SK-N-SH treated with all-trans-retinoic acid at 6 μM for 48 hours (cell line): ENCODE data around the gene RUSF1.
A peak's percentile ranks its signal among the peaks of the same experiment; 100 is the strongest.

Experiments used
- ATAC-seq: fragments of 200-7000 bp; cut with Tn5 transposase; 3 replicates; pipeline ENCODE4 v1.9.1; 2020; ENCODE audit warnings: mild to moderate bottlenecking, moderate library complexity
- ARNTL ChIP-seq: fragments of 450-650 bp; formaldehyde crosslinking; IDR thresholded peaks from 2 replicates; pipeline ENCODE4 v1.5.0; 2020; ENCODE audit warnings: low read depth, mild to moderate bottlenecking, moderate library complexity, borderline replicate concordance
- BACH2 ChIP-seq: fragments of 250-450 bp; sonication (Bioruptor Pico); IDR thresholded peaks from 2 replicates; pipeline ENCODE4 v1.9.0; 2021; ENCODE audit warnings: mild to moderate bottlenecking, borderline replicate concordance
- CREB5 ChIP-seq: fragments of 250-450 bp; sonication (Bioruptor Pico); IDR thresholded peaks from 2 replicates; pipeline ENCODE4 v1.5.1; 2020; ENCODE audit warnings: low read depth, mild to moderate bottlenecking, moderate library complexity
- CSDC2 ChIP-seq: fragments of 250-450 bp; sonication (Bioruptor Pico); IDR thresholded peaks from 2 replicates; pipeline ENCODE4 v1.5.0; 2020; ENCODE audit warnings: mild to moderate bottlenecking, moderate library complexity
- ESRRG ChIP-seq: fragments of 250-450 bp; sonication (Bioruptor Pico); IDR thresholded peaks from 2 replicates; pipeline ENCODE4 v1.6.1; 2021; ENCODE audit warnings: mild to moderate bottlenecking
- GLIS3 ChIP-seq: fragments of 250-450 bp; sonication (Bioruptor Pico); IDR thresholded peaks from 2 replicates; pipeline ENCODE4 v1.5.0; 2020; ENCODE audit warnings: mild to moderate bottlenecking, moderate library complexity
- ISL1 ChIP-seq: fragments of 250-450 bp; sonication (Bioruptor Pico); IDR thresholded peaks from 2 replicates; pipeline ENCODE4 v2.1.2; 2022; ENCODE audit warnings: mild to moderate bottlenecking, moderate library complexity
- OSR1 ChIP-seq: fragments of 250-450 bp; sonication (Bioruptor Pico); IDR thresholded peaks from 2 replicates; pipeline ENCODE4 v1.8.0; 2022; ENCODE audit warnings: moderate library complexity, mild to moderate bottlenecking, inconsistent platforms
- PPARA ChIP-seq: fragments of 250-450 bp; sonication (Bioruptor Pico); IDR thresholded peaks from 2 replicates; pipeline ENCODE4 v1.5.0; 2020; ENCODE audit warnings: mild to moderate bottlenecking, borderline replicate concordance
- RARB ChIP-seq: fragments of 250-450 bp; sonication (Bioruptor Pico); IDR thresholded peaks from 2 replicates; pipeline ENCODE4 v1.8.0; 2021; ENCODE audit warnings: mild to moderate bottlenecking, moderate library complexity
- SNAI2 ChIP-seq: fragments of 250-450 bp; sonication (Bioruptor Pico); IDR thresholded peaks from 2 replicates; pipeline ENCODE4 v1.5.0; 2020; ENCODE audit warnings: mild to moderate bottlenecking, moderate library complexity
- TCF4 ChIP-seq: fragments of 250-450 bp; sonication (Bioruptor Pico); IDR thresholded peaks from 2 replicates; pipeline ENCODE4 v1.8.0; 2021; ENCODE audit warnings: mild to moderate bottlenecking, moderate library complexity, borderline replicate concordance
- TOX ChIP-seq: fragments of 250-450 bp; sonication (Bioruptor Pico); IDR thresholded peaks from 2 replicates; pipeline ENCODE4 v1.8.0; 2021; ENCODE audit warnings: mild to moderate bottlenecking, moderate library complexity, borderline replicate concordance
- TSHZ2 ChIP-seq: fragments of 250-450 bp; sonication (Bioruptor Pico); IDR thresholded peaks from 2 replicates; pipeline ENCODE4 v1.5.0; 2020; ENCODE audit warnings: mild to moderate bottlenecking, moderate library complexity
- ZC3H10 ChIP-seq: fragments of 250-450 bp; sonication (Bioruptor Pico); IDR thresholded peaks from 2 replicates; pipeline ENCODE4 v1.5.1; 2021; ENCODE audit warnings: mild to moderate bottlenecking, moderate library complexity
- ZFP3 ChIP-seq: fragments of 250-450 bp; sonication (Bioruptor Pico); IDR thresholded peaks from 2 replicates; pipeline ENCODE4 v1.5.0; 2020; ENCODE audit warnings: mild to moderate bottlenecking, moderate library complexity
- ZFP30 ChIP-seq: fragments of 450-650 bp; formaldehyde crosslinking; IDR thresholded peaks from 2 replicates; pipeline ENCODE4 v1.5.0; 2022; ENCODE audit warnings: mild to moderate bottlenecking, moderate library complexity
- ZNF565 ChIP-seq: fragments of 450-650 bp; formaldehyde crosslinking; conservative IDR thresholded peaks from 2 replicates; pipeline ENCODE4 v1.5.0; 2020; ENCODE audit warnings: low read depth, mild to moderate bottlenecking, moderate library complexity
- ZNF70 ChIP-seq: fragments of 450-650 bp; formaldehyde crosslinking; IDR thresholded peaks from 2 replicates; pipeline ENCODE4 v1.5.0; 2020; ENCODE audit warnings: mild to moderate bottlenecking, moderate library complexity
- TF ChIP-seq, protein P1 (sequence below): fragments of 250-450 bp; sonication (Bioruptor Pico); IDR thresholded peaks from 2 replicates; pipeline ENCODE4 v1.8.0; 2021; ENCODE audit warnings: low read depth, mild to moderate bottlenecking, moderate library complexity, borderline replicate concordance
- TF ChIP-seq, protein P2 (sequence below): fragments of 250-450 bp; sonication (Bioruptor Pico); IDR thresholded peaks from 2 replicates; pipeline ENCODE4 v1.5.1; 2021; ENCODE audit warnings: mild to moderate bottlenecking, moderate library complexity

The RUSF1 gene

GRCh38 chr16:31489616-31490584, 18.3 kb downstream of the RUSF1 start:
- TF ChIP-seq, protein P1, sequence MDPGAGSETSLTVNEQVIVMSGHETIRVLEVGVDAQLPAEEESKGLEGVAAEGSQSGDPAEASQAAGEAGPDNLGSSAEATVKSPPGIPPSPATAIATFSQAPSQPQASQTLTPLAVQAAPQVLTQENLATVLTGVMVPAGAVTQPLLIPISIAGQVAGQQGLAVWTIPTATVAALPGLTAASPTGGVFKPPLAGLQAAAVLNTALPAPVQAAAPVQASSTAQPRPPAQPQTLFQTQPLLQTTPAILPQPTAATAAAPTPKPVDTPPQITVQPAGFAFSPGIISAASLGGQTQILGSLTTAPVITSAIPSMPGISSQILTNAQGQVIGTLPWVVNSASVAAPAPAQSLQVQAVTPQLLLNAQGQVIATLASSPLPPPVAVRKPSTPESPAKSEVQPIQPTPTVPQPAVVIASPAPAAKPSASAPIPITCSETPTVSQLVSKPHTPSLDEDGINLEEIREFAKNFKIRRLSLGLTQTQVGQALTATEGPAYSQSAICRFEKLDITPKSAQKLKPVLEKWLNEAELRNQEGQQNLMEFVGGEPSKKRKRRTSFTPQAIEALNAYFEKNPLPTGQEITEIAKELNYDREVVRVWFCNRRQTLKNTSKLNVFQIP (CRISPR knock-in tag): no peak
- no peak for TF ChIP-seq PPARA (CRISPR knock-in tag)
- TF ChIP-seq GLIS3: no peak
- TF ChIP-seq BACH2: no peak
- TF ChIP-seq, protein P2, sequence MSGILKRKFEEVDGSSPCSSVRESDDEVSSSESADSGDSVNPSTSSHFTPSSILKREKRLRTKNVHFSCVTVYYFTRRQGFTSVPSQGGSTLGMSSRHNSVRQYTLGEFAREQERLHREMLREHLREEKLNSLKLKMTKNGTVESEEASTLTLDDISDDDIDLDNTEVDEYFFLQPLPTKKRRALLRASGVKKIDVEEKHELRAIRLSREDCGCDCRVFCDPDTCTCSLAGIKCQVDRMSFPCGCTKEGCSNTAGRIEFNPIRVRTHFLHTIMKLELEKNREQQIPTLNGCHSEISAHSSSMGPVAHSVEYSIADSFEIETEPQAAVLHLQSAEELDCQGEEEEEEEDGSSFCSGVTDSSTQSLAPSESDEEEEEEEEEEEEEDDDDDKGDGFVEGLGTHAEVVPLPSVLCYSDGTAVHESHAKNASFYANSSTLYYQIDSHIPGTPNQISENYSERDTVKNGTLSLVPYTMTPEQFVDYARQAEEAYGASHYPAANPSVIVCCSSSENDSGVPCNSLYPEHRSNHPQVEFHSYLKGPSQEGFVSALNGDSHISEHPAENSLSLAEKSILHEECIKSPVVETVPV (CRISPR knock-in tag): no peak
- ATAC-seq: no peak

GRCh38 chr16:31489298-31489564, 19.0 kb downstream of the RUSF1 start:
- no peak for ATAC-seq
- TF ChIP-seq CREB5 (CRISPR knock-in tag): no peak
- no peak for TF ChIP-seq SNAI2 (CRISPR knock-in tag)
- no peak for TF ChIP-seq ZFP3 (CRISPR knock-in tag)
- TF ChIP-seq ZNF565 (CRISPR knock-in tag): no peak
- TF ChIP-seq RARB (CRISPR knock-in tag): no peak
- no peak for TF ChIP-seq ISL1 (CRISPR knock-in tag)
- TF ChIP-seq ZC3H10 (CRISPR knock-in tag): no peak
- TF ChIP-seq BACH2: no peak
- TF ChIP-seq GLIS3: no peak
- no peak for TF ChIP-seq ZFP30
- no peak for TF ChIP-seq ARNTL (CRISPR knock-in tag)
- TF ChIP-seq CSDC2 (CRISPR knock-in tag): no peak
- no peak for TF ChIP-seq TOX (CRISPR knock-in tag)
- TF ChIP-seq, protein P1 (CRISPR knock-in tag): no peak
- TF ChIP-seq OSR1: no peak
- TF ChIP-seq TSHZ2 (CRISPR knock-in tag): no peak
- TF ChIP-seq, all 23 proteins: peak for 0

DNA sequence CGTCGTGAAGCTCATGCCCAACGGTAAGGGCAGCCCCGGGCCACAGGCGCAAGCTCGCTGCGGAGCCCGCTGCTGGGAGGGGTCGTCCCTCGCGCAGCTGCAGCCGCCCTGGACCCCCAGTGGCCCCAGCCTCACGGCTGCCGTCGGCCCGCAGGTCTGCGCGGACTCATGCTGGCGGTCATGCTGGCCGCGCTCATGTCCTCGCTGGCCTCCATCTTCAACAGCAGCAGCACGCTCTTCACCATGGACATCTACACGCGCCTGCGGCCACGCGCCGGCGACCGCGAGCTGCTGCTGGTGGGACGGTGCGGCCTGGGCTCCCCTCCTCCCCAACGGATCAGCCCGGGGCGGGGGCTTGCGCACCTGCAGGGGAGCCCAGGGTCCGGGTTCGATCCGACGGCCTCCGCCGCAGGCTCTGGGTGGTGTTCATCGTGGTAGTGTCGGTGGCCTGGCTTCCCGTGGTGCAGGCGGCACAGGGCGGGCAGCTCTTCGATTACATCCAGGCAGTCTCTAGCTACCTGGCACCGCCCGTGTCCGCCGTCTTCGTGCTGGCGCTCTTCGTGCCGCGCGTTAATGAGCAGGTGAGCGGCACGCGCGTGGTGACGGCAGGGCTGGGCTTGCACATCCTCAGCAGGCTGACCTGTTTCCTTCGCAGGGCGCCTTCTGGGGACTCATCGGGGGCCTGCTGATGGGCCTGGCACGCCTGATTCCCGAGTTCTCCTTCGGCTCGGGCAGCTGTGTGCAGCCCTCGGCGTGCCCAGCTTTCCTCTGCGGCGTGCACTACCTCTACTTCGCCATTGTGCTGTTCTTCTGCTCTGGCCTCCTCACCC, 19.5 kb downstream of the RUSF1 start:
- peak; percentile 11 for ATAC-seq
- TF ChIP-seq ZFP30 (no peak), OSR1 (no peak), ZNF70 (no peak), ESRRG (CRISPR knock-in tag) (no peak), CREB5 (CRISPR knock-in tag) (no peak), TCF4 (CRISPR knock-in tag) (no peak)
- TF ChIP-seq, all 23 proteins: peak for 0
